Endothelial cell of umbilical vein (primary cell): ENCODE data around the gene LRP2BP.

ENCODE experiments used
- CTCF ChIP-seq, 2 donors: IDR thresholded peaks; 1 replicate in 1 of 2; 2 replicates in 1 of 2; pipeline ENCODE4 v1.5.1; 2011; ENCODE audit warnings: low read length in 2 of 2, mild to moderate bottlenecking in 2 of 2, moderate library complexity in 2 of 2, control low read depth in 1 of 2, inconsistent platforms in 1 of 2, low read depth in 1 of 2; ENCODE audit not compliant: insufficient read depth in 1 of 2; ENCODE audit errors: extremely low read depth in 1 of 2
- EZH2 ChIP-seq: IDR thresholded peaks from 2 replicates; pipeline ENCODE4 v1.6.1; 2012; ENCODE audit warnings: borderline replicate concordance, low read depth, mild to moderate bottlenecking, moderate library complexity, low read length, inconsistent platforms; ENCODE audit not compliant: severe bottlenecking
- JUN ChIP-seq: IDR thresholded peaks from 2 replicates; pipeline ENCODE4 v1.6.1; 2011; ENCODE audit warnings: borderline replicate concordance, low read depth; ENCODE audit not compliant: insufficient read length, insufficient read depth
- MAX ChIP-seq: IDR thresholded peaks from 2 replicates; pipeline ENCODE4 v1.6.1; 2011; ENCODE audit not compliant: insufficient read depth, insufficient read length

GRCh38 chr4:185335579-185335978, 60.1 kb downstream of the LRP2BP start:
- TF ChIP-seq JUN = no peak
- TF ChIP-seq EZH2 = no peak
- TF ChIP-seq CTCF (IDR thresholded peaks at IDR 0.05; ENCODE audit: extremely low read depth in 1 of 2, insufficient read depth in 1 of 2, low read depth in 1 of 2, low read length in 2 of 2) = no peak
- no peak for TF ChIP-seq MAX
